KBM-7 (cell line): ENCODE measurements around the gene SHLD1.
"Not testable (repeated sequence)": the region's sequence is repeated elsewhere in the genome, so short reads cannot be mapped to it uniquely, and the experiment has no call there.

Experiments
- DNase-seq: peaks from one replicate; pipeline ENCODE4 v3.0.0-alpha.2; 2015
- in situ Hi-C: fragments of 300-500 bp; cut with MboI; formaldehyde crosslinking; loops from 2 replicates; pipeline ENCODE4 v1.14.3; 2020; ENCODE audit warnings: low sequenced_read_pairs, low pct_unique_long_range_greater_than_20kb, mixed read lengths

SHLD1 gene

GRCh38 chr20:5803754-5804303 lies 53.6 kb downstream of the SHLD1 start:
- in situ Hi-C loops, result loop anchor here (25.0 kb wide), 1 partner anchor 283 kb away; no protein-coding TSS in a partner anchor
- not testable (repeated sequence) for DNase-seq

GRCh38 chr20:5806457-5807263 lies 56.5 kb downstream of the SHLD1 start:
- DNase-seq, result no peak
- in situ Hi-C loops, result loop anchor here (25.0 kb wide), 1 partner anchor 281 kb away; no protein-coding TSS in a partner anchor

- in situ Hi-C loops, result loop anchor here (25.0 kb wide), 1 partner anchor 280 kb away; no protein-coding TSS in a partner anchor
- DNase-seq, result no peak
Measured at GRCh38 chr20:5807431-5807830, 57.2 kb downstream of the SHLD1 start.

GRCh38 chr20:5808901-5809300 lies 58.7 kb downstream of the SHLD1 start:
- DNase-seq, result no peak
- in situ Hi-C loops, result loop anchor here (25.0 kb wide), 1 partner anchor 278 kb away; no protein-coding TSS in a partner anchor

- in situ Hi-C loops, result loop anchor here (25.0 kb wide), 1 partner anchor 278 kb away; no protein-coding TSS in a partner anchor
- DNase-seq, result no peak
Measured at GRCh38 chr20:5809495-5809894, 59.3 kb downstream of the SHLD1 start.

- DNase-seq, result no peak
- in situ Hi-C loops, result loop anchor here (25.0 kb wide), 1 partner anchor 276 kb away; no protein-coding TSS in a partner anchor
Measured at GRCh38 chr20:5810800-5811422, 60.7 kb downstream of the SHLD1 start.

GRCh38 chr20:5811746-5812145 lies 61.5 kb downstream of the SHLD1 start:
- in situ Hi-C loops, result loop anchor here (25.0 kb wide), 1 partner anchor 276 kb away; no protein-coding TSS in a partner anchor
- no peak for DNase-seq

- in situ Hi-C loops, result loop anchor here (25.0 kb wide), 1 partner anchor 269 kb away; no protein-coding TSS in a partner anchor
- no peak for DNase-seq
Measured at GRCh38 chr20:5818346-5818681, 68.1 kb downstream of the SHLD1 start.

- DNase-seq, result no peak
- in situ Hi-C loops, result loop anchor here (25.0 kb wide), 1 partner anchor 267 kb away; no protein-coding TSS in a partner anchor
Measured at GRCh38 chr20:5820738-5821137, 70.5 kb downstream of the SHLD1 start.

- in situ Hi-C loops, result loop anchor here (25.0 kb wide), 1 partner anchor 266 kb away; no protein-coding TSS in a partner anchor
Measured at GRCh38 chr20:5821627-5822215, 71.5 kb downstream of the SHLD1 start.

GRCh38 chr20:5822569-5822968 lies 72.4 kb downstream of the SHLD1 start:
- in situ Hi-C loops, result loop anchor here (25.0 kb wide), 1 partner anchor 265 kb away; no protein-coding TSS in a partner anchor
- peak; percentile 65 for DNase-seq

More at GRCh38 chr20:5821627-5822215, 71.5 kb downstream of the SHLD1 start:
- no peak for DNase-seq

GRCh38 chr20:5825130-5825719 lies 75.0 kb downstream of the SHLD1 start:
- in situ Hi-C loops, result no loop called here
- no peak for DNase-seq

GRCh38 chr20:5827098-5827853 lies 77.1 kb downstream of the SHLD1 start:
- DNase-seq, result no peak
- in situ Hi-C loops, result no loop called here

GRCh38 chr20:5827861-5828260 lies 77.7 kb downstream of the SHLD1 start:
- in situ Hi-C loops, result no loop called here
- DNase-seq, result no peak

GRCh38 chr20:5829241-5829809 lies 79.1 kb downstream of the SHLD1 start:
- in situ Hi-C loops, result no loop called here
- DNase-seq, result no peak

GRCh38 chr20:5831539-5832237 lies 81.5 kb downstream of the SHLD1 start:
- DNase-seq, result no peak
- in situ Hi-C loops, result no loop called here

GRCh38 chr20:5833309-5833941 lies 83.2 kb downstream of the SHLD1 start:
- DNase-seq, result no peak
- in situ Hi-C loops, result no loop called here
